Stimulated activated CD4-positive, alpha-beta T cell treated with anti-CD3 and anti-CD28 coated beads, Interleukin-12 subunit alpha, Interleukin-12 subunit beta, amount 100 ng/mL, for 48 hours (primary cell): Measurements from ENCODE around the gene CYB5D1.

Experiments used
- DNase-seq, 3 donors: peaks; one replicate each; pipeline ENCODE4 v3.0.0-alpha.2; 2020; ENCODE audit warnings: low read depth in 2 of 3, low spot score in 1 of 3

Gene CYB5D1

DNA sequence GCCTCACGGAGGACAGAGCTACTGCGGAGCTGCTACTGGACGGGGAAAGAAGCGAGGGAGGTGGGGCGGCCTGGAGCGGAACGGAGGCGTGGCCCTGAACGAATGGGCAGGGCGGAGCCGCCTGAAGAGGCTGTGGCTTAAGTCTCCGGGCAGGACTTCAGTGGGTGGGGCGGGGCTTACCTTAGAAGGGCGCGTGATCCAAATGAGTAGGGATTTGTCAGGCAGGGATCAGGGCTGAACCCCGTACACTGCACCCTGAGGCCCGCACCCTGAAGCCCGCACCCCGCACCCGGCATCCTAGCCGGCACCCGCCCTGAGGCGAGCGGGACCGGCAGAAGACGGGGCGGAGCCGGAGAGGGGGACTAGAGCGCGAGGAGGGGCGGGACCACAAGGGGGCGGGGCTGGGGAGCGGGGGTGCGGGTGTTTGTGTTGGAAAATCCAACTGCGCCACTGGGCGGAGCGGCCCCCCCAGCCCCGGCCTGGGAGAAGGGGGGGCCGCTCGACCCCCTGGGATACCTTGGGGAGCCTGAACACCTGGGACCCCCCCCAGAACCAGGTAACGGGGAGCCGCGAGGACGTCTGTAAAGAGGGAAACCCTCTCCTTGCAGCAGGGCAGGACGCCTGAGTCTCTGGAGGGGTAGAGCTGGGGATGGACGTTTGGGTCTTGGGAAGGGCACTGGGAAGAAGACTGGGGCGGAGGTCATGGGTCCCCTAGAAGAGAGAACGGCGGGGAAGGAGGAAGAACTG is 23.8 kb upstream of the CYB5D1 start, which contains the start of gene KDM6B:
Gene KDM6B (plus strand): TSS at position 423 of the 747 bp plus-strand sequence. CDS start 11,338 bp downstream, outside the sequence.
- DNase-seq = peak; percentile 73 to 86 (median 74)

DNA sequence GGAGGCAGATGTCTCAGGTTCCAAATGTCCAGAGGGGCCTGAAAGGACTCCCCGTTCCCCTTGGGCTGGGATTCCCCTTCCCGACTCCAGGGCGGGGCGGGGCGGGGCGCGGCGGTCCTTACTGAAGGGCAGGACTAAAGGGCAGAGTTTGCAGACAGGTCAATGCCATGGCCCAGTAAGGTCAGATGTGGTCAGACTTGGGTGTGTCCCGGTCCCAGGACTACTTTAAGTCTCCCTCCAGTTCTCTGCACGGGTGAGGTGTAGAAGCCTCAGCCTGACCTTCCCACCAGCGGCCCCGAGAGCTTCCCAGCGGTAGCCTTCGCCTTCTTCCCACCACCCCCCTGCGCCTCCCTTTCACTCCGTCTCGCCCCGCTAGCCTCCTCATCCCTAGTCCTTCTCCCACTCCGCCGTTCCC is 23.3 kb upstream of the CYB5D1 start:
- no peak for DNase-seq

DNA sequence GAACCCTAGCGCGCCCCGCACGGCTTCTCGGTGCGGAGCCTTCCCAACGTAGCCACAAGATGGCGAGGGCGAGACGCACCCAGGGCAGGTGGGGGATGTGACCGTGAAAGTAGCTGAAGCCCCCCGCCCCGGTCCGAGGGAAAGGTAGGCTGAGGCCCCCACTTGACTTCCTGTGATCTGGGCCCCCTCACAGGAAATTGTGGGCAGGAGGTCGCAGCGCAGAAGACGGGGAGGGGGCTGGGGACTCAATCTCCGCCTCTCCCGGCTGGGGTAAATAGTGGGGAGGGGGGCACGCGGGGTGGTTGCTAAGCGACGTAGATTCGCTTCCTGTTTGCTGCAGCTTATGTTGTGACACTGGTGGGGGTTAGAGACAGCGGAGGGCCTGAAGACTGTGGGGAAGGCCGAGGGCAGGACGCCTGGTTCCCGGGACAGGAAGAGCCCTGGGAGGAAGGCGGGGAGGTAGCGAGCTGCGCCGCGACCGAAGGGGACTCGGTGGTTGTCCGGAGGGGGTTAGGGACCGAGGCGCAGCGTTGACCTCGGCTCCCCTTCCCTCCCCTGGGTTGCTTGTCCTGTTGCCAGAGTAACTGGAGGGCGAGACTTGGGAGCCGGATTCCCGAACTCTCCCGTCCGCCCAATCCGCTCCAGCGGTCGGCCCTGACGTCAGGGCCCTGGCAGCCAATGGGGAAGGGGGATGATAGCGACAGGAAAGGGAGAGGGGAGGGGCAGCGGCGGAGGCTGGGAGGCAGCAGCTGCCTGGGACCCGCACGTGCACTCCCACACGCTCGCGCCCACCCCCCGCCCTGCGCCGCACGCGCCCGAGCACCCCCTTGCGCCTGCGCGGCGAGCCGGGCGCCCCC is 22.6 kb upstream of the CYB5D1 start:
- peak; percentile 85 to 90 (median 85) for DNase-seq

DNA sequence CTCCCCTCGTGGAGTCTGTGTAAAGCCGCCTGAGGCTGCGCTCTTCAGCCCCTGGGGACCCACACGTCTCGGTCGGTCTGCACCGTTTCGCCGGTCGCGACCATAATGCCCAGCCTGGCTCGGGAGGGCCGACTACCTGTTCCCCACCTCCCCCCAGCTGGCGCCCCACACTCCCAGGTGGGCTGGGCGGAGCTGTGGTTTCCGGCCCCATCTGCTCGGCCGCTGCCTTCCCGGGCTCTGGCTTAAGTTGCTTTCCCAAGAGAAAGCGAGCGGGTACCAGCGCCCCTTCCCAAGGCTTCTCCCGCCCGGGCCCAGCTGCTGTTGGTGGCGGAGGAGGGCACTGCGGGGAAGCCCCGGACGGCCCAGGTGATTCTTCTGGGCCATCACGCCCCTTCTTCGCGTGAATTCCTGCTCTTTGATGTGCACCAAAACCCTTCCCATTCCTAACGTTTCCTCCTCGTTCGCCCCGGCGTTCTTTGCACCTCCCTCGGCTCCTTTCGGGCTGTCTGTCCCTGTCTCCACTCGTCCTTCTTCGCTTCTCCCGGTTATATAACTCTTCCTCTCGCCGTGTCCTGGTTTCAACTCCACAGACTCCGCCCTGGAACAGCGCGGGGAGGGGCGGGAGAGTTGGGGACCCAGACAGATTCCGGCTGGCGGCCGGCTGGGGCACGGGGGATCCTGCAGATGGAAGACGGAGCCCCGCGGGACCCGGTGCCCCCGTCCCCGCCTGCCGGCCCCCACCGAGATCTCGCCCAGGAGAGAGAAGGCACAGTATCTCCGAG is 21.8 kb upstream of the CYB5D1 start:
- no peak for DNase-seq

- DNase-seq = peak; percentile 56 to 71 (median 65)
Observed at GRCh38 chr17:7836596-7837407, 21.0 kb upstream of the CYB5D1 start.

DNA sequence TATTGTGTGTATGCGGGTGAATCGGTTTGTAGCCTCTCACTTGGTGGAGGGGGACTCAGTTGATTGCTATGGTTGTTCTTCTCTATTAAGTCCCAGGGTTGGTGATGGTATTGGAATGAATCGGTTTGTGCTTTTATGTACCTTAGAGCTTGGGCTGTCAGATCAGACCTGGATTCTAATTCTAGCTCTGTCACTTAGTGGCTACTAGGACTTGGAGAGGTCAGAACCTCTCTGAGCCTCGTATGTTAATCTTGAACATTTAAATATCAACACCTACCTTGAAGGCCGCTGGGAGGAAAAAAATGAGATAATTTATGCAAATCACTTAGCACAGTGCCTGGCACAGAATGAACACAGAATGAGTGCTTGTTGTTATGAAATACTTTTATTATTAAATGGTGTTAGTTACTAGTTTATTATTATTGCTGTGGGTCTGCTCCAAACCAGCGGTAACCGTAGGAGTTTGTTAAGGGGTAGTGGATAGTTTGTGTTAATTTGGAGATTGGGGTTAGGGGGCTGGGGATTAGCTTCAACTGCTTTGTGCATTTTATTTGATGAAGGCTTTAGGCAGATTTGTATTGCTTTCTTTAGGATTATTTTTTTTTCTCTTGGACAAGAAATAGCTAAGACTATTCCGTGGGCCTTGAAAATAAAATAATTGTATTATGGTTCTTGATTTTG is 20.3 kb upstream of the CYB5D1 start:
- no peak for DNase-seq

DNA sequence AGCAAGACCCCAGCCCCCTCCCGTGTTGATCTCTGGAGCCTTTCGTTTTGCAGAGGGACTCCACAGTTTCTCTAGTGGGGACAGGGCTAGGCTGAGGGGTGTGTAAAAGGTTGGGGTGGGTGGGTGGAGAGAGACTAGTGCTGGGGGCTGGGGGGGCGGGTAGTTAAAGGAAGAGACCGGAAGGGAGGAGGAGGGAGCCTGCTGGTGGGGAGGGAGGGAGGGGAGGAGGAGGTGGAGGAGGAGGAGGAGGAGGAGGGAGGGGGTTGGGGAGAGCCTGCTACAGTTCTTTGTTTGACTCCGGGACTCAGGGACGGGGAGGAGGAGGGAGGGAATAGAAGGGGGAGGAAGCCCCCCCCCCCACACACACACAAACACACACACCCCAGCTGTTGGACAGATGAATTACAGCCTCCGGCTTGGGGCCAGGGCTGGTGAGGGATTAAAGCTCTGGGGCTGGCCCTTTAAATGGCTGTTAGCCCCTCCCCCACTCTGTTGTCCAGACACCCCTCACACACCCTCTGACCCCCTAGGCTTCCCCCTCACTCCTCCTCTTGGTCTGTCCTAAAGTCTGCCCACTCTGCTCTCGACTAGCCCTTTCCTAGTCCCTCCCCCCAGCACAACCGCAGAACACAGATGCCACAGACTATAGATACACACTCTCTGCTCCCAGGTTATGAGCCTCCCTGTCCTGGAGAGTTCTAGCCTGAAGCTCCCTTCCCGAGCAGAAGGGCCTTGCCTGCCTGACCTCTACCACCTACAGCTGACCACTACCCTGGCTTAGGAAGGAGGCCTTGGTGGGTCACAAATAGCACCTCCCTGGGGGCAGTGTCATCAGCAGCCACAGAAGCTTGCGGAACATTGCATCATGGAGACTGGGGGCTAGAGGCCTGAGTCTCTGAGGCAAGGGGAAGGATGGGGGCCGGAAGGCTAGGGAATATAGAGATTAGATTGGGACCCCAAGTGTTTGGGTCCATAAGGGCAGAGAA is 19.4 kb upstream of the CYB5D1 start:
- DNase-seq = no peak

GRCh38 chr17:7839190-7839875 is 18.5 kb upstream of the CYB5D1 start:
- DNase-seq = no peak

- DNase-seq = no peak
Observed at GRCh38 chr17:7839876-7840261, 17.9 kb upstream of the CYB5D1 start.

- no peak for DNase-seq
Observed at GRCh38 chr17:7840441-7840840, 17.4 kb upstream of the CYB5D1 start.

GRCh38 chr17:7840875-7841274 is 16.9 kb upstream of the CYB5D1 start:
- DNase-seq = no peak

DNA sequence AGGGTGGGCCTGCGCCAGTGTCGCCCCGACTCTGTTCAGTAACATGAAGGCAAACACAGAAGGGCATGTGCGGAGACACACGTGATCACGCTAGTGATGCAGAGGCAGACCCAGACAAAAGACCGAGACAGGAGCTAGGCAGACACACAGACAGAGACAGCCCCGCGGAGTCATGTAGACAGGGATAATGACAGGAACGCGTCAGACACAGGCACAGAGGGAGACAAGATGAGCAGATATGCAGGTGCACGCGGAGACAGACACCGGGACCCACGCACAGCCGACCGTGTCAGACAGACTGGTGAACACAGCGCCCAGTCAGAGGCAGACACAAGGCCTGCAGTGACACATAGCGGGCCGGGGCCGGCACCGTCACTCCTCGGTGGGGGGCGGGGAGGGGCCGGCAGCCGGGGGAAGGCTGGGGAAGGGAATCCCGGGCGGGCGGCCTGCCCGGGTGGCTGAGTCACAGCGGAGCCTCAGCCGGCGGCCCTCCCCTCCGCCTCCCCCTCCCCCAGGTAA is 16.3 kb upstream of the CYB5D1 start:
- peak; percentile 82 to 86 (median 83) for DNase-seq

- peak; percentile 77 to 82 (median 77) for DNase-seq
Observed at GRCh38 chr17:7841915-7842379, 15.9 kb upstream of the CYB5D1 start.

DNA sequence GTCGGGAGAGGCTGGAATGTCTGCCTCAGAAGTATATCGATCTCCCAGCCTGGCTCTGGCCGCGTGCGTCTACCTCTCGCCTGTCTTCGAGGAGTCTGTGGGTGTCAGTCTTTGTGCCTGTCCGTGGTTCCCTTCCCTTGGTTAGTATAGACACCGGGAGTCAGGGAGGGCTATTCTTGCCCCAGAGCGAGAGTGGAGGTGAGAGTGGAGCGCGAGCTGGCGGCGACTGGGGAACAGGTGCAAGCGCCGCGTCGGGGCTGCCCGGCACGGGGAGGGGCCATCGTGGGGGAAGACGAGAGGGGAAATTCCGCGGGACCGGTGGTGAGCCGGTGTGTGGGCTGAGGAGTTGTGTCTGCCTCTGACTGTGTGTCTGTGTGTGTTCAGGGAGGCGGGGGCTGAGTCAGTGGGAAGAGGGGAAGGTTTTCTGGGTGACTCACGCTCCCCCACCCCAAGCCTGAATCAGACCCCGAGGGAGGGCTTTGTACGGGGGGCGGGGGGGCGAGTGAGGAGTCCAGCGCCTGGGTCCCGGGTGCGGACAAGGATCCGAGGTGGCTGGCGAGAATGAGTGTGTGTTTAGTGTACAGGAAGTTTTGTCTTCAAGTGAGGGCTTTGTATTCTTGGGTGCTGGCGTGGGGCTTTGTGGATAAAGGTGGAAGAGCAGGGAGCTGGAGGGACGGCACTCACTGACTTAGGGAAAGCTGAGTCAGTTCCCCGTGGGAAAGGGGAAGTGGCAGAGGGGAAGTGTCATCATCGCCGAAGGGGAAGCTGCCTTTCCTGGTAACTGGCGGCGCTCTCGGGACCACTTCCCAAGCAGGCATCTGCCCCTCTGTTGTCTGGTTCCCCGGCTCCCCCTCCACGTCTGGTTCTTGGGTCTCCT is 15.2 kb upstream of the CYB5D1 start:
- DNase-seq = peak; percentile 89 to 94 (median 91)

GRCh38 chr17:7843257-7843535 is 14.6 kb upstream of the CYB5D1 start:
- peak in 1 of 3 donors; percentile 47 for DNase-seq

- DNase-seq = peak; percentile 77 to 89 (median 81)
Observed at GRCh38 chr17:7843536-7844291, 14.1 kb upstream of the CYB5D1 start.
